Measurements from ENCODE around the gene MDP1.

MDP1 gene

DNA sequence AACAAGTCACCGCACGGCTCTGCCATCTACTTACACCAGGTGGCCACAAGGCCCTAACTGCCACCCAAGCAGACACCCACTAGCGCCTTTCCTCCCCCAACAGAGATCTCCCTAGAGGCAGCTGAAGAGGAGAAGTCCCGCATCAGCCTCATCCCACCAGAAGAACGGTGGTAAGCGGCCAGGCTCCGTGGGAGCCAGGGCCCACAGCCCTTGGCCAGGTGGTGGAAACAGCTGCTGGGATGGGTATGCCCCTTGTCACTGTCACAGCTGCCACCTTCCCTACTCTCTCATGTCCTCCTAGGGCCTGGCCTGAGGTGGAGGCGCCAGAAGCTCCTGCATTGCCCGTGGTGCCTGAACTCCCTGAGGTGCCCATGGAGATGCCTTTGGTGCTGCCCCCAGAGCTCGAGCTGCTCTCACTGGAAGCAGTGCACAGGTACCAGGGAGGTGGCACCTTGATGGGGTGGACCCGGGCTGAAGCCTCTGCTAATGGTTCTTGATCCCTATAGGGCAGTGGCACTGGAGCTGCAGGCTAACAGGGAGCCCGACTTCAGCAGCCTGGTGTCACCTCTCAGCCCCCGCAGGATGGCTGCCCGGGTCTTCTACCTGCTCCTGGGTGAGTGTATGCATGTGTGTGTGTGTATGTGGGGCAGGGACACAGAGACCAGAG lies 36.4 kb downstream of the MDP1 start:
- no peak for DNase-seq

GRCh38 chr14:24178399-24179178 lies 37.3 kb downstream of the MDP1 start:
- DNase-seq, result no peak

GRCh38 chr14:24177891-24178290 lies 38.0 kb downstream of the MDP1 start:
- no peak for DNase-seq

DNA sequence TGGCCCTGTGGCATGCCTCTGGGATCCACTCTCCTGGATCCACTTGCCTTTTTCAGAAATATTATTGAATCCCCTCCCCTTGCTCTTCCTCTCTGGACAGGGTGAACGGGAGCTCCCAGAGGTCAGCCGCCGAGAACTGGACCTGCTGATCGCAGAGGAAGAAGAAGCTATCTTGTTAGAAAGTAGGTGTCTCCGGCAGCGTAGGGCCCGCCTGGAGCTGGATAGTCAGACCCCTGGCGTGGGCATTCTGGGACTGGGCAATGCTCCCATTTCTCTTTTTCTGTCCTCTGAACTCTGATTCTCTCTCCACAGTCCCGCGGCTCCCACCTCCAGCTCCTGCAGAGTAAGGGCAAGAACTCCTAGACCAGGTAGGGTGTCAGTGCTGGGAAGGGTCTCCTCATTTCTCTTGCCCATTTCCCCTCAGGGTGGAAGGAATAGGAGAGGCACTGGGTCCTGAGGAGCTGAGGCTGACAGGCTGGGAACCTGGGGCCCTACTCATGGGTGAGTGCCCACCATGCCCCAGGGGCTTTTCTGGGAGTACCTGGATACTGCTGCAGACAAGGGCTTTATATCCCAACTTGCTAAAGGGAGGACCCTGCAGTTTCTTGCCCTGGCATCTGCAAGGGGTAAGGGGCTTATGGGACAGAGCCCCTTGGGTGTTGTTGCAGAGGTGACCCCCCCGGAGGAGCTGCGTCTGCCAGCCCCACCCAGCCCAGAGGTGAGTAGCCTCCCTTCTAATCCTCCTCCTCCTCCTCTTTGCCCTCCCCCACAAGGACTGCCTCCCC lies 38.6 kb downstream of the MDP1 start:
- no peak for DNase-seq

DNA sequence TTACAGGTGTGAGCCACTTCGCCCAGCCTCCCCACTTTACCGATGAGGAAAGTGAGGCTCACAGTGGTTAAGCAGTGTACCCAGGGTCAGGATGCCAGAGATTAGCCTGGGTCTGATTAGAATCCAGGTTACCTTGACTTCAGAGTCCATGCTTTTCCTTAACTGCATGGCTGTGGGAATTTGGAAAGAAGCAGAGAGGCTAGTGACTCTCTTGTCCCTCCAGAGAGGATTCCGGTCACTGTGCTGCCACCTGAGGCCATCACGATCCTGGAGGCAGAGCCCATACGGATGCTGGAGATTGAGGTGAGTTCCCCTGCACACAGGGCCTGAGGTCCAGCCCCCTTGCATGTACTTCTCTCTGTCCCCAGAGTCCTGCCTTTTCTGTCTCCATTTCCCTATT lies 39.3 kb downstream of the MDP1 start:
- DNase-seq, result no peak

GRCh38 chr14:24172871-24173281 lies 43.0 kb downstream of the MDP1 start:
- DNase-seq, result no peak

DNA sequence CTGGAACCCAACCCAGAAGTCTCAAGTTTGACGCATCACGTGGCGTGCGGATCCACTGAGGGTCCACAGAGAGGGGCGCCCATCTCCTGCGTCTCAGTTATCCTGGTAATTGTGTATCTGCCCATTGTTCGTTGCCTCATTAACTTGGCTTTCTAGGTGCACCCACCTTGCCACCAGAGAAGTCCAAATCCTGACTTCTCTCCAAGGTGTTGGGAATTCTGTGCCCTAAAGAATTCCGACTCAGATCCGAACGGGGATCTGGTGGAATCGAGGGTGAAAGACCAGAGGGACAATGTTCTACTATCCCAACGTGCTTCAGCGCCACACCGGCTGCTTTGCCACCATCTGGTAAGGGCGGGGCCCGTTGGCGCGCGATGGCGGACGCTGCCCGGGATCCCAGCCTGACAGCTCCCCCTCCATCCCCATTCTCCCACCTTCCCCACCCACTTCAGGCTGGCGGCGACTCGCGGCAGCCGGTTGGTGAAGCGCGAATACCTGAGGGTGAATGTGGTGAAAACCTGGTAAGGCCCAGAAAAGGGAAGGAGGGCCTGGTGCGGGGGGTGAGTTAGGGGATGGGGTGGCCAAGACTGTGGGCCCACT lies 43.5 kb downstream of the MDP1 start:
- DNase-seq, result no peak

DNA sequence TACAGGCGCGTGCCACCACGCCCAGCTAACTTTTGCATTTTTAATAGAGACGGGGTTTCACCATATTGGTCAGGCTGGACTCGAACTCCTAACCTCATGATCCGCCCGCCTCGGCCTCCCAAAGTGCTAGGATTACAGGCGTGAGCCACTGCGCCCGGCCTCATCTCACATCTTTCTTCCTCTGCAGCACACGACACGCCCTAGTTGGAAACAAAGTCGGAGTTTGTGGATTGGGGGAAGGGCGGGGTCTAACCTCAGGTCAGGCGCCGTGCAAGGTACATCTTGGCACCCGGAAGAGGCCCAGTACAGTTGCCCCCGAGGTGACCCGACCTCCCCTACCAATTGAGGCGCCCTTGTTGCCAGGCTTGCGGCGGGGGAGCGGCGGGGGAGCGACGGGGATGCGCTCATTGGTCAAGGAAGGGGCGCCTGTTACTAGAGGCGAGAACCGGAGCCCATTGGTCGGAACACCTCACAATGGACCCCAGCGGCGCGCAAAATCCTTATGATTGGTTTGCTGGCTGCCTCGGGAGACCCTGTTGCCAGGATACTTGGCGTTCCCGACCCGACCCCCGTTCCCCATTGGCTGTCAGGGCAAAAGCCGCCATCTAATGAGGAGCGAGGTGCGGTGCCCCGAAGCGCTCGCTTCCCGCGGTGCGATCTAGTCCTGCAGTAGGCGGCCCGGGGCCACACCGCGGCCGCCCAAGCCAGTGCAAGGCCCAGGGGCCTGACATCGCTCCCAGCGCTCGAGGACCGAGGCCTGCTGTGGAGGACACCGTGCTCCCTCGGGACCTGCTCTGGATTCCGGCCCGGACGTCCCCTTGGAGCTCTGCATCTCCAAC lies 44.2 kb downstream of the MDP1 start, which contains the start of gene REC8:
TSS of gene REC8 (plus strand) at position 659 of the 839 bp plus-strand sequence. CDS start 473 bp downstream, outside the sequence.
- DNase-seq, result peak; percentile 50 to 51

- no peak for DNase-seq
Observed at GRCh38 chr14:24167469-24168114, 48.3 kb downstream of the MDP1 start.

DNA sequence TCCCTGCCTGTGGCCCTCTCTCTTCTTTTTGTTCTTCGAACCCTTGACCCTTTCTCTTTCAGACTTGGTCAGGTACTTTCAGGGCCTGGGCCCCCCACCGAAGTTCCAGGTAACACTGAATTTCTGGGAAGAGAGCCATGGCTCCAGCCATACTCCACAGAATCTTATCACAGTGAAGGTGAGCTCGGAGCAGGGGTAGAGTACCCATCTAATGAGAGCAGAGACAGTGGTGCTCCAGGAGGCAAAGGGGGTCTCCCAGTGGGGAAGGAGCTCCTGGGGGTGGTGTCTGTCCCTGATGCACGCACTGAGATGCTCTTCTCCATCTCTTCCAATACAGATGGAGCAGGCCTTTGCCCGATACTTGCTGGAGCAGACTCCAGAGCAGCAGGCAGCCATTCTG lies 50.1 kb downstream of the MDP1 start:
- no peak for DNase-seq

DNA sequence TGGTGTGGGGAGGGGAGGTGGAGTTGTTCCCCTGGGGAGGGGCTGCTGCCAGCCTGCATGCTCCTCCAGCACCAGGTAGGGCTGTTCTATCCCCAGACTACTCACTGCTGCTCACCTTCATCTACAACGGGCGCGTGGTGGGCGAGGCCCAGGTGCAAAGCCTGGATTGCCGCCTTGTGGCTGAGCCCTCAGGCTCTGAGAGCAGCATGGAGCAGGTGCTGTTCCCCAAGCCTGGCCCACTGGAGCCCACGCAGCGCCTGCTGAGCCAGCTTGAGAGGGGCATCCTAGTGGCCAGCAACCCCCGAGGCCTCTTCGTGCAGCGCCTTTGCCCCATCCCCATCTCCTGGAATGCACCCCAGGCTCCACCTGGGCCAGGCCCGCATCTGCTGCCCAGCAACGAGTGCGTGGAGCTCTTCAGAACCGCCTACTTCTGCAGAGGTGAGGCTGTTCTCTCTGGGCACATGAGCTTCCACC lies 51.3 kb downstream of the MDP1 start:
- no peak for DNase-seq

Measured in stimulated activated CD4-positive, alpha-beta T cell treated with anti-CD3 and anti-CD28 coated beads, Interleukin-4, amount 100 ng/mL, for 4 hours (primary cell).